ENCODE measurements around the gene ZNF292. TPM values are rescaled to one million over a fixed set of nuclear protein-coding genes. Genes with fewer than 3 reads are reported as not detected.

The ZNF292 gene
- total and polyA plus RNA-seq, 4 donors = 4.6 to 116 (median 16.5) TPM

DNA sequence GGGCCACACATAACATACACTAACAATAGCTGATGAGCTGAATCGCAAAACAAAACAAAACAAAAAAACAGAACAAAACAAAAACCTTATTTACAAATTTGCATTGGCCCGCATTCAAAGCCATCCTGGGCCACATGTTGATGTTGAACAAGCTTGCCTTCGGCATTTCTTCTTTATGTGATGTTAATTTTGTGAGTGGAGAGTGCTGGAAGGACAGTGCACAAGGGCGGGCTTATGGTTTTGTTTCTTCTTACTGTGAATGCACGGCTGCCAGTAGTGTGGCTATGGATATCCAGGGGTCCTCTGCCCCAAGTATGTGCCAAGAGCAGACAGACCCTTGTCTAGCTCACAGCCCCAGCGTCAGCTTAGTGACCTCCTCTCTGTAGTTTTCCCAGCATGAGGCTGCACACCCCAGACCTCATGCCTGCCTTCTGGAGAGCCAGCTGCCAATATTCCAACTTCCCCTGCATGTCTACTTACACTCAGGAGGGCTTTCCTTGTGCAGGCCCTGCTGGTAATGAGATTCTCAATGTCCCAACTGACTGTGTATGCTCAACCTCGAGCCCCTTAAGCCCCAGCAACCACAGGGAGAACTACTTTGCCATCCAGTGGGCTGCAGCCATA lies 24.9 kb downstream of the ZNF292 start:
- TF ChIP-seq, protein P1, sequence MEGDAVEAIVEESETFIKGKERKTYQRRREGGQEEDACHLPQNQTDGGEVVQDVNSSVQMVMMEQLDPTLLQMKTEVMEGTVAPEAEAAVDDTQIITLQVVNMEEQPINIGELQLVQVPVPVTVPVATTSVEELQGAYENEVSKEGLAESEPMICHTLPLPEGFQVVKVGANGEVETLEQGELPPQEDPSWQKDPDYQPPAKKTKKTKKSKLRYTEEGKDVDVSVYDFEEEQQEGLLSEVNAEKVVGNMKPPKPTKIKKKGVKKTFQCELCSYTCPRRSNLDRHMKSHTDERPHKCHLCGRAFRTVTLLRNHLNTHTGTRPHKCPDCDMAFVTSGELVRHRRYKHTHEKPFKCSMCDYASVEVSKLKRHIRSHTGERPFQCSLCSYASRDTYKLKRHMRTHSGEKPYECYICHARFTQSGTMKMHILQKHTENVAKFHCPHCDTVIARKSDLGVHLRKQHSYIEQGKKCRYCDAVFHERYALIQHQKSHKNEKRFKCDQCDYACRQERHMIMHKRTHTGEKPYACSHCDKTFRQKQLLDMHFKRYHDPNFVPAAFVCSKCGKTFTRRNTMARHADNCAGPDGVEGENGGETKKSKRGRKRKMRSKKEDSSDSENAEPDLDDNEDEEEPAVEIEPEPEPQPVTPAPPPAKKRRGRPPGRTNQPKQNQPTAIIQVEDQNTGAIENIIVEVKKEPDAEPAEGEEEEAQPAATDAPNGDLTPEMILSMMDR (IDR thresholded peaks at IDR 0.05; ENCODE audit: control extremely low read depth, extremely low read depth) = no peak
- Histone ChIP-seq H3K9me3 (ENCODE audit: control insufficient read depth in 4 of 4, insufficient read depth in 3 of 4, low read length in 3 of 4) (no peaks in the 10 kb centered on the region), H3K36me3 (ENCODE audit: control insufficient read depth in 4 of 4, insufficient read depth in 4 of 4, low read length in 4 of 4) (peaks cover 2 to 4% (median 2%) of the 10 kb centered on the region in 4 donors), H3K9ac (ENCODE audit: insufficient read depth in 1 of 2, low read length in 2 of 2) (no peak overlapping the region), H3K4me1 (ENCODE audit: control insufficient read depth in 5 of 5, insufficient read depth in 5 of 5, low read length in 5 of 5) (peaks cover 0 to 4% (median 0%) of the 10 kb centered on the region in 5 donors), H3K27me3 (ENCODE audit: control insufficient read depth in 3 of 3, insufficient read depth in 3 of 3, low read length in 2 of 3) (no peaks in the 10 kb centered on the region), H3K4me3 (no peak overlapping the region), H3K27ac (ENCODE audit: low read depth in 1 of 2, low read length in 1 of 2) (no peak overlapping the region)
- ATAC-seq (ENCODE audit: insufficient read depth, low FRiP score) (no peak), DNase-seq (no peak)
- 93 to 94% methylated on average over 7 of the region's 7 CpGs for WGBS, 2 donors

DNA sequence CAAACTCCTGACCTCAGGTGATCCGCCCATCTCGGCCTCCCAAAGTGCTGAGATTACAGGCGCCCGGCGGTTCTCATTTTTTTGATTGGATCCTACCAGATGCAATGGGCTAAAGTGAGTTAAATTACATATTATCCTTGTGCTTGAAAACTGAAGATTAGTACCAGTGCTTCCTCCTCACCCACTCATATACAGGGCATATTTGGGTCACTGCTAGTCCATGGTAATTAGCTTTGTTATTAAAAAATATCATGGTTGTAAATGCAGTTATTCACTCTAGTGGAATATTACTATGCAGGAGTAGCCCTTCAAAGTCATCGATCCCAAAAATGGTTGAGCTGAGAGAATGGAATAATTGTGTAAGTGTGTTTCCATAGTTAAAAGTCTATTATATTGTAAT lies 26.5 kb downstream of the ZNF292 start:
- no peaks in the 10 kb centered on the region for H3K9me3 ChIP-seq (ENCODE audit: control insufficient read depth in 4 of 4, insufficient read depth in 3 of 4, low read length in 3 of 4)
- no peak overlapping the region for H3K9ac ChIP-seq (ENCODE audit: insufficient read depth in 1 of 2, low read length in 2 of 2)
- H3K27ac ChIP-seq (ENCODE audit: low read depth in 1 of 2, low read length in 1 of 2) = no peak overlapping the region
- TF ChIP-seq, protein P1 (IDR thresholded peaks at IDR 0.05; ENCODE audit: control extremely low read depth, extremely low read depth) = no peak
- no peak overlapping the region for H3K4me3 ChIP-seq
- ATAC-seq (ENCODE audit: insufficient read depth, low FRiP score) (no peak), DNase-seq (no peak)
- H3K36me3 ChIP-seq (ENCODE audit: control insufficient read depth in 4 of 4, insufficient read depth in 4 of 4, low read length in 4 of 4) = peaks cover 2 to 4% (median 2%) of the 10 kb centered on the region in 4 donors
- H3K4me1 ChIP-seq (ENCODE audit: control insufficient read depth in 5 of 5, insufficient read depth in 5 of 5, low read length in 5 of 5) = peaks cover 0 to 7% (median 0%) of the 10 kb centered on the region in 5 donors
- H3K27me3 ChIP-seq (ENCODE audit: control insufficient read depth in 3 of 3, insufficient read depth in 3 of 3, low read length in 2 of 3) = no peaks in the 10 kb centered on the region
- WGBS, 2 donors = 96% methylated on average over 6 of the region's 6 CpGs

GRCh38 chr6:87182321-87182720 lies 27.0 kb downstream of the ZNF292 start:
- TF ChIP-seq, protein P1 (IDR thresholded peaks at IDR 0.05; ENCODE audit: control extremely low read depth, extremely low read depth) = no peak
- Histone ChIP-seq H3K27ac (ENCODE audit: low read depth in 1 of 2, low read length in 1 of 2) (no peak overlapping the region), H3K4me3 (no peak overlapping the region), H3K9me3 (ENCODE audit: control insufficient read depth in 4 of 4, insufficient read depth in 3 of 4, low read length in 3 of 4) (no peaks in the 10 kb centered on the region), H3K9ac (ENCODE audit: insufficient read depth in 1 of 2, low read length in 2 of 2) (no peak overlapping the region), H3K36me3 (ENCODE audit: control insufficient read depth in 4 of 4, insufficient read depth in 4 of 4, low read length in 4 of 4) (peaks cover 2 to 4% (median 2%) of the 10 kb centered on the region in 4 donors), H3K4me1 (ENCODE audit: control insufficient read depth in 5 of 5, insufficient read depth in 5 of 5, low read length in 5 of 5) (peaks cover 0 to 7% (median 0%) of the 10 kb centered on the region in 5 donors), H3K27me3 (ENCODE audit: control insufficient read depth in 3 of 3, insufficient read depth in 3 of 3, low read length in 2 of 3) (no peaks in the 10 kb centered on the region)
- no peak for ATAC-seq (ENCODE audit: insufficient read depth, low FRiP score)
- DNase-seq = no peak
- WGBS, 2 donors = 83 to 94% methylated on average over 2 of the region's 2 CpGs

GRCh38 chr6:87182940-87183339 lies 27.6 kb downstream of the ZNF292 start:
- ATAC-seq (ENCODE audit: insufficient read depth, low FRiP score) = no peak
- TF ChIP-seq, protein P1 (IDR thresholded peaks at IDR 0.05; ENCODE audit: control extremely low read depth, extremely low read depth) = no peak
- H3K4me1 ChIP-seq (ENCODE audit: control insufficient read depth in 5 of 5, insufficient read depth in 5 of 5, low read length in 5 of 5) = peaks cover 0 to 7% (median 0%) of the 10 kb centered on the region in 5 donors
- H3K9me3 ChIP-seq (ENCODE audit: control insufficient read depth in 4 of 4, insufficient read depth in 3 of 4, low read length in 3 of 4) = no peaks in the 10 kb centered on the region
- DNase-seq = no peak
- H3K27me3 ChIP-seq (ENCODE audit: control insufficient read depth in 3 of 3, insufficient read depth in 3 of 3, low read length in 2 of 3) = no peaks in the 10 kb centered on the region
- WGBS, 2 donors = 86 to 97% methylated on average over 1 of the region's 1 CpG
- no peak overlapping the region for H3K4me3 ChIP-seq
- H3K27ac ChIP-seq (ENCODE audit: low read depth in 1 of 2, low read length in 1 of 2) = no peak overlapping the region
- no peak overlapping the region for H3K9ac ChIP-seq (ENCODE audit: insufficient read depth in 1 of 2, low read length in 2 of 2)
- peaks cover 0 to 4% (median 2%) of the 10 kb centered on the region in 4 donors for H3K36me3 ChIP-seq (ENCODE audit: control insufficient read depth in 4 of 4, insufficient read depth in 4 of 4, low read length in 4 of 4)
